Activated CD8-positive, alpha-beta T cell treated with anti-CD3 and anti-CD28 coated beads, Interleukin-2, amount 10 ng/mL, durations not matched to agents 7 days and 5 days (primary cell): Measurements from ENCODE around the gene ERG28. TPM values are rescaled to one million over a fixed set of nuclear protein-coding genes. Genes with fewer than 3 reads are reported as not detected.
A peak's percentile ranks its signal among the peaks of the same experiment; 100 is the strongest.

ENCODE experiments used
- ATAC-seq: fragments of 150-1000 bp; cut with Tn5 transposase; one replicate; pipeline ENCODE4 v1.10.0; 2021; ENCODE audit warnings: moderate library complexity
- CTCF ChIA-PET: fragments of 350-600 bp; sonication (Branson Sonifier 250); formaldehyde crosslinking; loops from one replicate; lab custom pipeline; 2021; ENCODE audit warnings: antibody characterized with exemption; lab: Charles Lee
- POLR2A ChIA-PET: fragments of 350-600 bp; sonication (Branson Sonifier 250); formaldehyde crosslinking; loops from one replicate; lab custom pipeline; 2021; ENCODE audit warnings: antibody characterized with exemption; lab: Charles Lee
- DNase-seq: peaks from one replicate; pipeline ENCODE4 v3.0.0-alpha.2; 2020
- H3K27ac Mint-ChIP-seq: one replicate; pipeline ENCODE4 v1.8.0; 2021; ENCODE audit warnings: mild to moderate bottlenecking, mixed read lengths
- H3K27me3 Mint-ChIP-seq: one replicate; pipeline ENCODE4 v1.8.0; 2021; ENCODE audit warnings: low read depth, mixed read lengths
- H3K36me3 Mint-ChIP-seq: one replicate; pipeline ENCODE4 v1.8.0; 2021; ENCODE audit warnings: low read depth, mixed read lengths
- H3K4me1 Mint-ChIP-seq: one replicate; pipeline ENCODE4 v1.8.0; 2021; ENCODE audit warnings: low read depth, mixed read lengths
- H3K4me3 Mint-ChIP-seq: one replicate; pipeline ENCODE4 v1.8.0; 2021; ENCODE audit warnings: mild to moderate bottlenecking, mixed read lengths
- H3K9me3 Mint-ChIP-seq: one replicate; pipeline ENCODE4 v1.8.0; 2022; ENCODE audit warnings: mixed read lengths; ENCODE audit not compliant: insufficient read depth
- total RNA-seq, 2 experiments: library from RNA; stranded (reverse); gene quantifications; one replicate each; pipeline ENCODE4 v1.2.3, GENCODE V29; 2021

The ERG28 gene
- total RNA-seq, 2 experiments from 2014 or later = 19.0 to 19.2 TPM

- CTCF ChIA-PET = interaction anchor here (2.4 kb wide), 1 partner anchor 19 kb away, joined by 12 read pairs; no protein-coding TSS in a partner anchor
- Mint-ChIP-seq H3K27ac (no peak overlapping the region), H3K9me3 (no peaks in the 10 kb centered on the region), H3K36me3 (peaks cover 37% of the 10 kb centered on the region), H3K4me3 (no peak overlapping the region), H3K27me3 (no peaks in the 10 kb centered on the region), H3K4me1 (no peaks in the 10 kb centered on the region)
- POLR2A ChIA-PET = interaction anchor here (0.6 kb wide), 1 partner anchor 29 kb away, joined by 3 read pairs; the partner anchor contains the start of genes ERG28 and TTLL5
- DNase-seq (no peak), ATAC-seq (no peak)
These were observed 29.3 kb upstream of the ERG28 start for GRCh38 chr14:75690010-75690409.

DNA sequence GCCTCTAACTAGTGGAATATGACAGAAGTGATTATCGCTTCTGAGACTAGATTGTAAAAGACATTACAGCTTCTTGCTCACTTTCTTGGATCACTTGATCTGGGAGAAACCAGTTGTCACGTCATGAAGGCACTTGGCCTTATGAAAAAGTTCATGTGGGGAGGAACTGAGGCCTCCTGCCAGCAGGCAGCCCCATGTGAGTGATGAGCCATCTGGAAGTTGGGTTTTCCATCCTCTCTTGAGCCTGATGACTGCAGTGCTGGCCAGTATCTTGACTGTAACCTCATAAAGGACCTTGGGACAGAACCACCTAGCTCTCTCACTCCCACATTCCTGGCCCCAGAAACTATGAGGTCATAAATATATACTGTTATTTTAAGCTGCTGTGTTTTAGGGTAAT, 28.3 kb upstream of the ERG28 start:
- POLR2A ChIA-PET = no interaction called here
- no peaks in the 10 kb centered on the region for H3K4me1 Mint-ChIP-seq
- DNase-seq (no peak), ATAC-seq (no peak)
- H3K36me3 Mint-ChIP-seq = peaks cover 35% of the 10 kb centered on the region
- no peaks in the 10 kb centered on the region for H3K9me3 Mint-ChIP-seq
- CTCF ChIA-PET = interaction anchor here (2.4 kb wide), 1 partner anchor 20 kb away, joined by 12 read pairs; no protein-coding TSS in a partner anchor
- no peak overlapping the region for H3K4me3 Mint-ChIP-seq
- H3K27ac Mint-ChIP-seq = no peak overlapping the region
- no peaks in the 10 kb centered on the region for H3K27me3 Mint-ChIP-seq

DNA sequence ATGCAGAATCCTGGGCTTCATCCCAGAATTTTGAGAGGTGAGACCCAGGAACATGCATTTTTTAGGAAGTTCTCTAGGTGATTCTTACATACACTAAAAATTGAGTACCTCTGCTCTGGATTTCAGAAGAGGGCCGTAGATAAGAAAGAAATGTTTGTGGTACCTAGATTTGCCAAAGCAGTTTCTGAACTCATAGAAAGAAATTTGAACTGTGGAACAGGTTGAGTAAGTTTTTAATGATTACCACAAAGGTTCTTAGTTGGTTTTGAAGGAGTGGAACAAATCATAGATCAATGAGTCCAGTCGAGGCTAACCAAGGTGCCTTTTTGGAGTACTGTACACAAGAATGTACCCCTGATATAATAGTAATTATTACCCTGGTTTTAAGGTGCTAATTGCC, 25.2 kb upstream of the ERG28 start:
- Mint-ChIP-seq H3K27ac (no peak overlapping the region), H3K9me3 (no peaks in the 10 kb centered on the region), H3K36me3 (peaks cover 30% of the 10 kb centered on the region), H3K4me1 (no peaks in the 10 kb centered on the region), H3K4me3 (no peak overlapping the region), H3K27me3 (no peaks in the 10 kb centered on the region)
- ChIA-PET POLR2A (no interaction called here), CTCF (interaction anchor here (1.4 to 1.5 kb wide), 2 partner anchors 23 to 32 kb away, joined by 5 to 6 read pairs; no protein-coding TSS in a partner anchor)
- DNase-seq (no peak), ATAC-seq (no peak)

GRCh38 chr14:75675265-75675960, 14.7 kb upstream of the ERG28 start:
- H3K36me3 Mint-ChIP-seq = peaks cover 31% of the 10 kb centered on the region
- DNase-seq = no peak
- peaks cover 13% of the 10 kb centered on the region for H3K4me1 Mint-ChIP-seq
- no peak overlapping the region for H3K27ac Mint-ChIP-seq
- H3K4me3 Mint-ChIP-seq = no peak overlapping the region
- H3K27me3 Mint-ChIP-seq = no peaks in the 10 kb centered on the region
- CTCF ChIA-PET = interaction anchor here (1.1 to 1.3 kb wide), 2 partner anchors 10 to 20 kb away, joined by 3 to 4 read pairs; no protein-coding TSS in a partner anchor
- POLR2A ChIA-PET = no interaction called here
- no peaks in the 10 kb centered on the region for H3K9me3 Mint-ChIP-seq
- no peak for ATAC-seq

- peaks cover 13% of the 10 kb centered on the region for H3K4me1 Mint-ChIP-seq
- POLR2A ChIA-PET = interaction anchor here (0.6 kb wide), 1 partner anchor 188 kb away, joined by 3 read pairs; no protein-coding TSS in a partner anchor
- no peak overlapping the region for H3K4me3 Mint-ChIP-seq
- H3K9me3 Mint-ChIP-seq = no peaks in the 10 kb centered on the region
- no peak for ATAC-seq
- H3K36me3 Mint-ChIP-seq = peaks cover 46% of the 10 kb centered on the region
- H3K27ac Mint-ChIP-seq = no peak overlapping the region
- CTCF ChIA-PET = interaction anchor here (0.6 to 1.9 kb wide), 2 partner anchors 96 to 233 kb away, joined by 3 to 12 read pairs; no protein-coding TSS in a partner anchor
- no peak for DNase-seq
- no peaks in the 10 kb centered on the region for H3K27me3 Mint-ChIP-seq
These were observed 12.8 kb upstream of the ERG28 start for GRCh38 chr14:75673345-75674035.

DNA sequence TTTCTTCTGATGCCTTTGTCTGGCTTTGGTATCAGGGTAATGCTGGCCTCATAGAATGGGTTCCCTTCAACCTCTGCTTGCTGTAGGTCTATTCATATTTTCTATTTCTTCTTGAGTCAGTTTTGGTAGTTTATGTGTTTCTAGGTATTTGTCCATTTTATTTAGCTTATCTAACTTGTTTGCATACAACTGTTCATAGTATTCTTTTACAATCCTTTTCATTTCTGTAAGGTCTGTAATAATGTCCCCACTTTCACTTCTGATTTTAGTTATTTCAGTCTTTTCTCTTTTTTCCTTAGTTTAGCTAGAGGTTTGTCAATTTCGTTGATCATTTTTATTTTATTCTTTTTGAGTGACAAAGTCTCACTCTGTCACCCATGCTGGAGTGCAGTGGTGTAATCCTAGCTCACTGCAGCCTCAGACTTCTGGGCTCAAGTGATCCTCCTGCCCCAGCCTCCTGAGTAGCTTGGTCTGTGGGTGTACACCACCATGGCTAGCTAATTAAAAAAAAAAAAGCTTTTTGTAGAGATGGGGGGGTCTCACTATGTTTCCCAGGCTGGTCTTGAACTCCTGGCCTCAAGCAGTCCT, 12.0 kb upstream of the ERG28 start:
- Mint-ChIP-seq H3K4me1 (peaks cover 16% of the 10 kb centered on the region), H3K4me3 (no peak overlapping the region), H3K27ac (no peak overlapping the region), H3K9me3 (no peaks in the 10 kb centered on the region), H3K27me3 (no peaks in the 10 kb centered on the region), H3K36me3 (peaks cover 50% of the 10 kb centered on the region)
- ATAC-seq = no peak
- ChIA-PET POLR2A (interaction anchor here (0.6 kb wide), 2 partner anchors 154 to 189 kb away, joined by 3 read pairs; no protein-coding TSS in a partner anchor), CTCF (interaction anchor here (0.6 to 1.9 kb wide), 2 partner anchors 95 to 234 kb away, joined by 3 to 12 read pairs; no protein-coding TSS in a partner anchor)
- DNase-seq = no peak

DNA sequence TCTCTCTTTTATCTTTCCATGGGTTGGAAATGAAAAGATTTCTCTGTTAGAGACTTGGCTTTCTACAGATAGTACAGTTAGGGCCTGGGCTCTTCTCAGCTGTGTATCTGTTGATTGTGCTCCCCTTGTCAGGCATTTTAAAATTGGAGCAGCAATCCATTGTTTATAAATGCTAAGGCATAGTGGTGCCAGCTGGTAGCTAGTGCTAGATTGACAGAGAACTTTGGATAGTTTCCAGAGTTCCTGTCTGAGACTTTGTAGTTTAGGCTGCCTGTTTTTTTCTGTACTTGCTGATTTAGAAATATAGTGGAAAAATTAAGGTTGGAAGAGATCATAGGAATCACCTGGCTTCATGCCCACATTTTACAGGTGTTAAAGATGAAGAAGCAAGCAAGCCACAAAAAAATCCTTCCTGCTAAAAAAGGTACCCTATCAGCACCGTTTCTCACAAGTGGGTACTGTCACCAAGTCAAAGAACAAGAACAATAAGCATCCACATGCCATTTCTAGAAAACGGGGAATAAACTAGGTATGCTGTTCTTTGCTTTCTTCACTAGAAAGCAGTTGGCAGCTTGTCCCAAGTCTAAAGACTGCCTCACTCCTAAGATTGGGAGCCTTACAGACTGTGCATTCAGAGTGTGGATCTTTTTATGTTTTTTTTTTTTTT, 6.6 kb upstream of the ERG28 start:
- CTCF ChIA-PET = interaction anchor here (0.9 to 2.4 kb wide), 4 partner anchors 12 to 90 kb away, joined by 3 to 7 read pairs (median 4); no protein-coding TSS in a partner anchor
- no peak overlapping the region for H3K27ac Mint-ChIP-seq
- H3K4me3 Mint-ChIP-seq = no peak overlapping the region
- H3K27me3 Mint-ChIP-seq = no peaks in the 10 kb centered on the region
- POLR2A ChIA-PET = no interaction called here
- ATAC-seq (no peak), DNase-seq (no peak)
- H3K4me1 Mint-ChIP-seq = peaks cover 10% of the 10 kb centered on the region
- peaks cover 48% of the 10 kb centered on the region for H3K36me3 Mint-ChIP-seq
- H3K9me3 Mint-ChIP-seq = no peaks in the 10 kb centered on the region

DNA sequence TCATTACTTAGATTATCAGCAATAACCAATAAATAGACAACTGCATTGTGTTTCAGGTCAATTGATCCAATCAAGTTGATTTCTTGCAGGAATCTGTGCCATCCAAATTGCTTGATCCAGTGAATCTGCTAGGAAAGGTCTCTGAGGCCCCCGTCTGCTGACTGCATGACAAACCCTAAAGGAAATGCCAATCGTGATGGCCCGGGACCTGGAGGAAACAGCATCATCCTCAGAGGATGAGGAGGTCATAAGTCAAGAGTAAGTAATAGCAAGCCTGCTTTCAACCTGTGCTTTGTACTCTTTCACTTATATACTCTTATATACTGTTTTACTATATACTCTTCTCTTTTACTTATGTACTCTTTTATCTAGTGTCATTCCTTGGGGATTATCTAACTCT, 2.3 kb upstream of the ERG28 start:
- CTCF ChIA-PET = interaction anchor here (1.3 to 1.4 kb wide), 2 partner anchors 9 to 17 kb away, joined by 3 to 10 read pairs; no protein-coding TSS in a partner anchor
- H3K27me3 Mint-ChIP-seq = no peaks in the 10 kb centered on the region
- peaks cover 29% of the 10 kb centered on the region for H3K4me1 Mint-ChIP-seq
- no peak for DNase-seq
- H3K9me3 Mint-ChIP-seq = no peaks in the 10 kb centered on the region
- POLR2A ChIA-PET = no interaction called here
- peak overlapping the region; percentile 54 for H3K4me3 Mint-ChIP-seq
- H3K27ac Mint-ChIP-seq = no peak overlapping the region
- H3K36me3 Mint-ChIP-seq = peaks cover 23% of the 10 kb centered on the region
- ATAC-seq = no peak

- peak overlapping the region; percentile 100 for H3K4me3 Mint-ChIP-seq
- no peaks in the 10 kb centered on the region for H3K9me3 Mint-ChIP-seq
- H3K36me3 Mint-ChIP-seq = peaks cover 23% of the 10 kb centered on the region
- H3K4me1 Mint-ChIP-seq = peaks cover 28% of the 10 kb centered on the region
- ChIA-PET CTCF (interaction anchor here (1.4 to 12.7 kb wide), 4 partner anchors 19 to 208 kb away, joined by 3 to 255 read pairs (median 4); partner anchors contain the start of gene FLVCR2), POLR2A (interaction anchor here (0.7 kb wide), 1 partner anchor 96 kb away, joined by 3 read pairs; no protein-coding TSS in a partner anchor)
- H3K27ac Mint-ChIP-seq = peak overlapping the region; percentile 96
- H3K27me3 Mint-ChIP-seq = no peaks in the 10 kb centered on the region
- DNase-seq (no peak), ATAC-seq (no peak)
These were observed 781 bp upstream of the ERG28 start for GRCh38 chr14:75661499-75661814.

GRCh38 chr14:75660238-75660629, 442 bp downstream of the ERG28 start:
- no peak for ATAC-seq
- peak overlapping the region; percentile 100 for H3K4me3 Mint-ChIP-seq
- DNase-seq = no peak
- ChIA-PET POLR2A (interaction anchor here (0.6 to 1.2 kb wide), 4 partner anchors 30 to 492 kb away, joined by 3 to 4 read pairs (median 4); partner anchors contain the start of genes BATF and GPATCH2L), CTCF (interaction anchor here (0.6 to 12.7 kb wide), 9 partner anchors 20 to 519 kb away, joined by 3 to 255 read pairs (median 4); partner anchors contain the start of gene FLVCR2)
- peaks cover 20% of the 10 kb centered on the region for H3K36me3 Mint-ChIP-seq
- peaks cover 28% of the 10 kb centered on the region for H3K4me1 Mint-ChIP-seq
- H3K27ac Mint-ChIP-seq = peak overlapping the region; percentile 96
- H3K9me3 Mint-ChIP-seq = no peaks in the 10 kb centered on the region
- H3K27me3 Mint-ChIP-seq = no peaks in the 10 kb centered on the region

DNA sequence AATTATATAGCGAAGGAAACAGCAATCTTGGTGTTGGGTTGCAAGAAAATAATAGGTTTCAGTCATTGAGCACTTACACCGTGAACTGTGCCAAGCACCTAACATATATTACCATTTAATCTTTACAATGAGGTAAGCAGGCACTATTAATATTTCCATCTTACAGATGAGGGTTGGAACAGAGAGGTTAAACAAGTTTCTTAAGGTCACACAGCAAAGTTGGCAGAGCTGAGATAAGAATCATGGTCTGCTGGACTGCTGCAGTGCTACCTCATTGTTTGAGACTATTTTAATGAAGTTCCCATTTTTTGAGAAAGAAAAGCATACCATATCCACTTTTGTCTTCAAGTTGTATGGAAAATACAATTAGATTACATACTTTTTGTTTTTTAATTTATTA, 1.7 kb downstream of the ERG28 start:
- Mint-ChIP-seq H3K9me3 (no peaks in the 10 kb centered on the region), H3K27ac (no peak overlapping the region), H3K36me3 (peaks cover 20% of the 10 kb centered on the region), H3K27me3 (no peaks in the 10 kb centered on the region), H3K4me3 (no peak overlapping the region), H3K4me1 (peaks cover 31% of the 10 kb centered on the region)
- POLR2A ChIA-PET = no interaction called here
- ATAC-seq (no peak), DNase-seq (no peak)
- CTCF ChIA-PET = interaction anchor here (1.0 to 12.7 kb wide), 2 partner anchors 82 to 170 kb away, joined by 3 to 255 read pairs; partner anchors contain the start of gene FLVCR2
